GM12801 (cell line): Measurements from ENCODE around the gene TTBK2.

Experiments used
- CTCF ChIP-seq: IDR thresholded peaks from one replicate; pipeline ENCODE4 v1.5.1; 2011; ENCODE audit warnings: control low read depth; ENCODE audit not compliant: insufficient read length; ENCODE audit errors: extremely low read depth

TTBK2 gene

GRCh38 chr15:42843699-42844098 is 76.9 kb downstream of the TTBK2 start:
- TF ChIP-seq CTCF, result no peak

GRCh38 chr15:42836251-42836650 is 84.3 kb downstream of the TTBK2 start:
- TF ChIP-seq CTCF, result no peak

- no peak for TF ChIP-seq CTCF
Observed at GRCh38 chr15:42832576-42832975, 88.0 kb downstream of the TTBK2 start.

DNA sequence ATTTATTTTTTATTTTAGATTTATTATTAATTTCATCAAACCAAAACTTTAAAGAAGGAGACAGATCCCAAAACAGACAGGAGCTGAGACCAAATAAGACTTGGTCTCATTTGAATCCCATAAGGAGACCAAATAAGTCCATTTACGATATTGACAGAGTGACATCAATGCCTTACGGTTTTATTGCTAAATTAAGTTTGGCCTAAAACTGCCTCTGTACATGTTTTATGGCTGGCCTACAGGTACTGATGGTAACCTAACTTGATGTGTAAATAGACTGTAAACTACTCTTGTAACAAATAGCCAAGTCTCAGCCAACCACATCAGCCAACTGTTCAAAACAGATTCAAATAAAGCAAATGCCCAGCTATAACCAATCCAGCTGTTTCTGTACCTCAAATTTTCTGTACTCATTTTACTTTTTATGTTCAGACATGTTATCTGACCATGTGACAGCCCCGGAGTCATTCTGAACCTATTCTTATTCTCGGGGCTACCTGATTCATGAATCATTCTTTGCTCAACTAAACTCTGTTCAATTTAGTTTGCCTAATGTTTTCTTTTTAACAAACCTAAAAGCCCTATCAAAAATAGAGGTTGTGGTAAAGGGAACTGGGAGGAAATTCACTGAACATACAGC is 94.2 kb downstream of the TTBK2 start:
- TF ChIP-seq CTCF, result no peak

- TF ChIP-seq CTCF, result no peak
Observed at GRCh38 chr15:42825599-42825998, 95.0 kb downstream of the TTBK2 start.

DNA sequence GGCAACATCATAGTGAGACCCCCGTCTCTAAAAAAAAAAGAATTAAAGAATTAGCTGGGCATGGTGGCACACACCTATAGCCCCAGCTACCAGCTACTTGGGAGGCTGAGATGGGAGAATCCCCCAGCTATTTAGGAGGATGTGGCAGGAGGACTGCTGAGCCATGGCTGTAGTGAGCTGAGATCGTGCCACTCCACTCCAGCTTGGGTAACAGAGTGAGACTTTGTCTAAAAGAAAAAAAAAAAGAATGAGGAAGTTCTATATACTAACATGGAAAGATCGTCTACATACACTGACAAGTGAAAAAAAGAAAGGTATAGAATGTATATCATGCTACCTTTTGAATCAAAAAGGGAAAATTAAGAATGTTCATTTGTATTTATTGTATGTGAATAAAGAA is 99.8 kb downstream of the TTBK2 start:
- no peak for TF ChIP-seq CTCF

- no peak for TF ChIP-seq CTCF
Observed at GRCh38 chr15:42819786-42820185, 100.8 kb downstream of the TTBK2 start.
